ENCODE data around the gene DUSP9. TPM values are rescaled to one million over a fixed set of nuclear protein-coding genes. Genes with fewer than 3 reads are reported as not detected.

Gene DUSP9
- total RNA-seq, 1 experiment from 2014 or later: 0.92 TPM

DNA sequence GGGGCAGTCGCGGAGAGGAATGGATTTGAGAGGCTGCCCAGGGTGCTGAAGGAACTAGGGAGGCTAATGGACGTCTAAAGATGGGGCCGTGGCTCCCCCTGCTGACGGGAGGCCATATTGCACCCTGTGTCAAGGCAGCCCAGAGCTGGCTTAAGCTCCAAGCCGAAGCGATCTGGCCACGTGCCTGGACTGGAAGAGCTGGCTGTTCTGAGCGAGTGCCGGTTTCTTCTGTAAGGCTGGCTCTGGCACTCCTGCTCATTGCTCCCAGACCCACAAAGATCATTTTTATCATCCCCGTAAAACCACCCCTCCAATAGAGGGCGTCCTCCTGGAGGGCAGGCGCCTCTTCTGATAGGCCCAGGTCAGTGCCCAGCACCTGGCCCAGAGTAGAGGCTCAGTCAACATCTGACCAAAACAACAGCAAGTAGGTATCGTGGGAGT lies 21.0 kb downstream of the DUSP9 start:
- Histone ChIP-seq H3K4me3 (ENCODE audit: low read depth, low read length, poor library complexity, severe bottlenecking) (peak overlapping the region; percentile 38), H3K4me1 (ENCODE audit: insufficient read depth, low read length, poor library complexity, severe bottlenecking) (no peaks in the 10 kb centered on the region), H3K9me3 (ENCODE audit: low read depth, low read length, poor library complexity, severe bottlenecking) (no peaks in the 10 kb centered on the region), H3K27ac (ENCODE audit: low read depth, low read length, poor library complexity, severe bottlenecking) (no peak overlapping the region), H3K27me3 (replicated peaks; ENCODE audit: insufficient read depth, low read depth, low read length, poor library complexity) (no peaks in the 10 kb centered on the region), H3K36me3 (ENCODE audit: insufficient read depth, low read length, poor library complexity, severe bottlenecking) (no peaks in the 10 kb centered on the region)
- no TSS peak for BruUV-seq (replicated peaks)
- ChIA-PET CTCF (interaction anchor here (0.6 to 2.1 kb wide), 8 partner anchors 9 to 129 kb away, joined by 3 to 17 read pairs (median 4); no protein-coding TSS in a partner anchor), POLR2A (ENCODE audit: low non-redundant PET) (no interaction called here)
- intact Hi-C loops (cut with micrococcal nuclease; ENCODE audit: unreplicated experiment): loop anchor here (1.0 to 10.0 kb wide), 5 partner anchors 21 to 711 kb away; partner anchors contain the start of gene DUSP9
- TF ChIP-seq, protein P1, sequence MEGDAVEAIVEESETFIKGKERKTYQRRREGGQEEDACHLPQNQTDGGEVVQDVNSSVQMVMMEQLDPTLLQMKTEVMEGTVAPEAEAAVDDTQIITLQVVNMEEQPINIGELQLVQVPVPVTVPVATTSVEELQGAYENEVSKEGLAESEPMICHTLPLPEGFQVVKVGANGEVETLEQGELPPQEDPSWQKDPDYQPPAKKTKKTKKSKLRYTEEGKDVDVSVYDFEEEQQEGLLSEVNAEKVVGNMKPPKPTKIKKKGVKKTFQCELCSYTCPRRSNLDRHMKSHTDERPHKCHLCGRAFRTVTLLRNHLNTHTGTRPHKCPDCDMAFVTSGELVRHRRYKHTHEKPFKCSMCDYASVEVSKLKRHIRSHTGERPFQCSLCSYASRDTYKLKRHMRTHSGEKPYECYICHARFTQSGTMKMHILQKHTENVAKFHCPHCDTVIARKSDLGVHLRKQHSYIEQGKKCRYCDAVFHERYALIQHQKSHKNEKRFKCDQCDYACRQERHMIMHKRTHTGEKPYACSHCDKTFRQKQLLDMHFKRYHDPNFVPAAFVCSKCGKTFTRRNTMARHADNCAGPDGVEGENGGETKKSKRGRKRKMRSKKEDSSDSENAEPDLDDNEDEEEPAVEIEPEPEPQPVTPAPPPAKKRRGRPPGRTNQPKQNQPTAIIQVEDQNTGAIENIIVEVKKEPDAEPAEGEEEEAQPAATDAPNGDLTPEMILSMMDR (conservative IDR thresholded peaks at IDR 0.05; ENCODE audit: low read depth, low read length): peak; percentile 86
- TF ChIP-seq EZH2 (IDR thresholded peaks at IDR 0.05; ENCODE audit: borderline replicate concordance, low read depth, low read length, poor library complexity, severe bottlenecking): no peak
- DNase-seq (ENCODE audit: low spot score): peak; percentile 88

DNA sequence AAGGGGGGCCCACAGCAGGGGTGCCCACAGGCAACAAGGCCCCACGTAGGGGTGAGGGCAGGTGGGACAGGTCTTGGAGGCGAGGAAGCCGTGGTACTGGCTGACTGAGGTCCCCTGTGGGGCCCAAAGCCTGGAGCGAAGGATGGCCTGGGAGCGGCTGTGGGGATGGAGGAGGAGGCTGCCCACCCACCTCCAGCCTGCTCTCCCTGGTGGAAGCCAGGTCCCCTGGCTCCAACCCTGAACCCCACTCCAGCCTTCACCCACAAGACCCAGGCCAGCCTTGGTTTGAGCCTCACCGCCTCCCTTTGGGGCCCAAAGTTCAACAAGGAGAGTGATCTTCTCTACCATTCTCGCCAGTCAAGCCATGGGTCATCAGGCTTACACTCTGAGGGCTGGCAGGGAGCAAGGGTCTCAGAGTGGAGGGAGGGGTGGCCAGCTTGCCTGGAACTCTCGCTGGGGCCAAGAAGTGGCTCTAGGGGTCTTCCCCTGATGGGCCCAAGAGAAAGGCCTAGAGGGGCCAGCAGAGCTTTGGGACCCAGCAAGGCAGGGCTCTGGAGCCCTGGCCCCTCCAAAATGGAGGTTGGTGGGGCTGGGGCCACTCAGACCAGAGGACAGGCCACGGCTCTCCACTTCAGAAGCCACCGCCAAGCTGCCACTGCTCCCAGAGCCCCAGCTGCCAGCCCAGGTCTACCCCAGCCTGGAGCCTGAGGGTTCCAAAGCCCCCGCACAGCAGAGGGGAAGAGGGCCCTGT lies 21.6 kb downstream of the DUSP9 start:
- CTCF ChIA-PET: interaction anchor here (0.6 to 2.1 kb wide), 12 partner anchors 10 to 321 kb away, joined by 3 to 17 read pairs (median 4); no protein-coding TSS in a partner anchor
- DNase-seq (ENCODE audit: low spot score): no peak
- Histone ChIP-seq H3K27me3 (replicated peaks; ENCODE audit: insufficient read depth, low read depth, low read length, poor library complexity) (no peaks in the 10 kb centered on the region), H3K27ac (ENCODE audit: low read depth, low read length, poor library complexity, severe bottlenecking) (no peak overlapping the region), H3K4me1 (ENCODE audit: insufficient read depth, low read length, poor library complexity, severe bottlenecking) (no peaks in the 10 kb centered on the region), H3K36me3 (ENCODE audit: insufficient read depth, low read length, poor library complexity, severe bottlenecking) (no peaks in the 10 kb centered on the region), H3K4me3 (ENCODE audit: low read depth, low read length, poor library complexity, severe bottlenecking) (no peak overlapping the region), H3K9me3 (ENCODE audit: low read depth, low read length, poor library complexity, severe bottlenecking) (no peaks in the 10 kb centered on the region)
- BruUV-seq (replicated peaks): no TSS peak
- TF ChIP-seq, protein P1 (conservative IDR thresholded peaks at IDR 0.05; ENCODE audit: low read depth, low read length): no peak
- TF ChIP-seq EZH2 (IDR thresholded peaks at IDR 0.05; ENCODE audit: borderline replicate concordance, low read depth, low read length, poor library complexity, severe bottlenecking): no peak
- intact Hi-C loops (cut with micrococcal nuclease; ENCODE audit: unreplicated experiment): loop anchor here (1.0 to 10.0 kb wide), 4 partner anchors 21 to 711 kb away; partner anchors contain the start of gene DUSP9
- POLR2A ChIA-PET (ENCODE audit: low non-redundant PET): no interaction called here

DNA sequence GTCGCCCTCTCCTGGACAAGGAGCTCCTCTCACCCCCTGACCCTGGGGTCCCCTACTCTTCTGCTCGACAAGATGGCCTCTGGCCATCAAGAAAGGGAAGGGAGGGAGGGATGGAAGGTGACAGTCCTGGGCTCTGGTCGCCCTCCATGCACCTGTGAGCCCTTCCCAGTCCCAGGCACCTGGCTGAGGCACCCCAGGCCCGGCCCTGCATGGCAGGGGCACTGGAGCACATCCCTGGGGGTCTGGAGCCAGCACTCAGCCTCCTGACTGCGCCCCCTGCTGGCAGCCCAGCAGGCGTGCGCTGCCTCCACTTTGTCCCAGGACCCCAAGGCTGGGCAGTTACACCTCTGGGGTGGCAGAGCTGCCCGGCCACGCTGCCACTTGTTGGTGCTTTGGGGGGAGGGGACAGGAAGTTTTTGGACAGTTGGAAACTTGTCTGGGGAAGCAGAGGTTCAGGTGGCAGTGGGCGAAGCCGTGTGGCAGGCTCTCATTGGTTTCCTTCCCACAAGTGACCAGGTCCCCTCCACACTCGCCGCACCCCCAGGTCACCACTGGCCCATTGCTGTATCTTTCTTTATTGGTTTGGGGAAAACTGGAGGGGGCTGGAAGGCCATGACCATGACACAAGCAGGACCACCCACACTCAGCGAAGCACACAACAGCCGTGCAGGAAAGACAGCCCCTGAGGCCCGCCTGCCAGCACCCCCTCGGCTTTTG lies 22.3 kb downstream of the DUSP9 start:
- H3K4me1 ChIP-seq (ENCODE audit: insufficient read depth, low read length, poor library complexity, severe bottlenecking): no peaks in the 10 kb centered on the region
- H3K36me3 ChIP-seq (ENCODE audit: insufficient read depth, low read length, poor library complexity, severe bottlenecking): no peaks in the 10 kb centered on the region
- no TSS peak for BruUV-seq (replicated peaks)
- TF ChIP-seq, protein P1 (conservative IDR thresholded peaks at IDR 0.05; ENCODE audit: low read depth, low read length): peak; percentile 88
- TF ChIP-seq EZH2 (IDR thresholded peaks at IDR 0.05; ENCODE audit: borderline replicate concordance, low read depth, low read length, poor library complexity, severe bottlenecking): no peak
- intact Hi-C loops (cut with micrococcal nuclease; ENCODE audit: unreplicated experiment): loop anchor here (2.0 to 10.0 kb wide), 3 partner anchors 115 to 712 kb away; no protein-coding TSS in a partner anchor
- no peak overlapping the region for H3K27ac ChIP-seq (ENCODE audit: low read depth, low read length, poor library complexity, severe bottlenecking)
- no peaks in the 10 kb centered on the region for H3K9me3 ChIP-seq (ENCODE audit: low read depth, low read length, poor library complexity, severe bottlenecking)
- CTCF ChIA-PET: interaction anchor here (0.6 to 2.1 kb wide), 7 partner anchors 26 to 320 kb away, joined by 3 to 17 read pairs (median 3); no protein-coding TSS in a partner anchor
- POLR2A ChIA-PET (ENCODE audit: low non-redundant PET): no interaction called here
- DNase-seq (ENCODE audit: low spot score): peak; percentile 43
- H3K27me3 ChIP-seq (replicated peaks; ENCODE audit: insufficient read depth, low read depth, low read length, poor library complexity): no peaks in the 10 kb centered on the region
- H3K4me3 ChIP-seq (ENCODE audit: low read depth, low read length, poor library complexity, severe bottlenecking): no peak overlapping the region

Data from A673 (cell line).